ACHN (cell line): ENCODE data around the gene SEMA5B.

Source experiments
- DNase-seq: peaks from one replicate; pipeline ENCODE4 v3.0.0-alpha.2; 2015
- in situ Hi-C: cut with HindIII; loops from 2 replicates; pipeline ENCODE4 v1.10.0; 2017; ENCODE audit warnings: low sequenced_read_pairs, low pct_ligation_motif_present, low pct_unique_long_range_greater_than_20kb

Gene SEMA5B

DNA sequence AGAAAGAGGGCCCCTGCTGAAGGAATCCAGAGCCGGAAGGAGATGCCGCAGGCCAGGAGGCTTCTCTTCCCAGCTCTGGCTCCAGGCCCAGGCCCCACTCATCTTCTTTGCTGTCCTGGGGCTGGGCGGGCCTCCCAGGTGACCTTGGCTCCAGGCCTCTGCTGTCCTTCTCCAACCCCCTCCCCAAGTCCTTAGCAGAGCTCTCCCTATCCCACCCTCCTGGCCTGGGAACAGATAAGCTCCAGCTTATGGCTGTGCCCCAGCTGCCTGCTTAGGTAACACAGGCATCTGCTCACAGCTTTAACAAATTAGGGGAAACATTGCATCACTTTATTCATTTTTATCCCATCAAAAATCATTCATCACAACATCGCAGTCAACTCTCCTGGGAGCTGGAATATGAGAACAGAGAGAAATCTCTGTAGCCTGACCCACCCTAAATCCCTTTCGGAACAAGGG is 86.9 kb downstream of the SEMA5B start:
- in situ Hi-C loops: no loop called here
- no peak for DNase-seq

DNA sequence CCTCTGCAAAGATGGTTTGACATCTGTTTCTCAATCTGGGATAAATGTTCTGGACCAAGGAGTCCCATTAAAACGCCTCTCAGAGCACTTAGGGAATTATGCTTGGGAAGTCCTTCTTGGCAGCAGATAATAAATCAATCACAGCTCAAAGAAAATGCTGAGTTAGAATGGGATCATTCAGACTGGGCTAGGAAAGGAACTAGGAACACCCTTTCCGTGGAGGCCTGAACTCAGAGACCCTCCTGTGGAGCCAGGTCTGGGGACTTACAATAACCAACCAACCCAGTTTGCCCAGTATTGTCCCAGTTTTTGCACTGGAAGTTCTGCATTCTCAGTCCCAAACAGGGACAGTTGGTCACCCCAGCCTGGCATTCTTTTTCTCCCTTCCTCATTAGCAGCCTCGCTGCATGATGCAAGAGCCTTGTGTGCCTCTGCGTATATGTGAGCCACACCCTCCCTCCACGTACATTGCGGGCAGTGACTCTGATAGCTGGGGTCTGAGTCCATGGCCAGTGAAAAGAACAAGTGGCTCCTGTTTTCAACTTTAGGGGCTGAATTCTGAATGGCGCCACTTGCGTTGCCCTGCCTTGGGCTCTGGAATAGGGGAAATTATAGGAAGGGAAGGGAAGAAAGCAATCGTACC is 88.7 kb downstream of the SEMA5B start:
- in situ Hi-C loops: no loop called here
- no peak for DNase-seq

DNA sequence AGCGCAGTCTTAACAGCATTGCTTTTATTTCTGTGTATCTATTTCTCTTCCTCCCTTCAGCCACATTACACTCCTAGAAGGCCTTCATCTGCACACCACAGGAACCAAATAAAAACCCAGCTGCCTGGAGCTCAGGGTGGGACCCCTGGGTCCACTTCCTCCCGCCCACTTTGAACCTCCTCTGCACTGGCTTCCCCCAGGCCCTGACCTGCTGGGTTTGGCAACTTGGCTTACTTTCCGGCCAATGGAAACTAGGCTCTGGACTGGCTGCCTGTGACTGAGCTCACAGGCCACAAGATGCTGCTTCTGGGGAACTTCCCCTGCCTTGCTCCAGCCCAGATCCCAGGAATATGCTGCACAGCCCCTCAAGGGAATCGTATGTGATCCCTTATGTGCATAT is 89.8 kb downstream of the SEMA5B start:
- in situ Hi-C loops: no loop called here

DNA sequence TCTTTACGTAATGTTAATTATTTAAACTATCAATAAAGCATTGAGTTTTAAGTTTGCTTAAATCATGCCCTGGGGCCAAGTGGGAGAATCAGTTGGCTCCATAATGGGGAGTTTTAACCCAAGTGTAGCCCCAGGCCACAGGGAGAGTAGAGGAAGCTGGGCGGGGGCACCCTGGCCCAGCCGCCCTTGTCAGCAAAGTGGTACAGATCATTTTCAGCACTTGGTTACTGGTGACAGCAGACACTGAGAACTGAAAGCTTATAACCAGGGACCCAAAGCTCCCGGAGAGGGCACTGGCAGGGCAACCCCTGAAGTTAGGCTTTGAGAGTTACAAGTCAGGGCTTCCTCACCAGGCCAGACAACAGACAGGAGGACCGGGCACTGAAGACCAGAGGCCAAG is 90.6 kb downstream of the SEMA5B start:
- no peak for DNase-seq
- in situ Hi-C loops: no loop called here

More for the DNA sequence above, 89.8 kb downstream of the SEMA5B start:
- no peak for DNase-seq

DNA sequence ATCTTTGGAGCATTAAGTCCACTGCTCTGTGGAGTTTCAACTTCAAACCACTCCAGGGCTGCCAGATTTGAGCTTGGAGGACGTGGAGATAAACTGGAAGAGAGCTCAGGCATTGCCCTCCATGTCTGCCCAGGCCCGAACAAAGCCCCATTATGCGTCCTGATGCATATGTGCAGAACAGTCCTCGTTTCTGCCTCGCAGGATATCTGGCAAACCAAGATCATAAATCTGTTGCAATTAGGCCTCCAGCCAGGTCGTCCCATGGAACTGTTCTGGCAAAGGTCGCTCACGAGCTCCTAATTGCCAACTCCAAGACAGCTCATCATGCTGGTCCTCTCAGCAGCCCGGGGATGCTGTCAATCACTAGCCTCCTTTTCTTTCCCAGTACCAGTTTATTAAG is 91.2 kb downstream of the SEMA5B start:
- no peak for DNase-seq

DNA sequence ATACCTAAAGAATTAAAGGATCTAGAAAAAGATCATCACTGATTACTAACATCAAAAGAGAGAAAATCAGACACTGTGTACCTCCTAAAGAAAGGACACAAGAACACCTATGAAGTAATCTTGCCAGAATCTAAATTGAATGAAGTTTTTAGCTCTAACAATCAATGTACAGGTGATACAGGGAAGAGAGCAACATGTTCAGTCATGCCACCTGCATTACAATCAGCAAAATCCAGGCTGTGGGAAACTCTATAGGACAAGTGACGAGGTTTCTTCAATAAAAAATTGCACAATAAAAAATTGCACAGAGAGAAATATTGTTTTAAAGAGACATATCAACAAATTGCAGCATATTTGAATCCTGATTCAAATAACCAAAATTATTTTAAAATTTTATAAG is 93.3 kb downstream of the SEMA5B start:
- in situ Hi-C loops: no loop called here
- DNase-seq: no peak

More for the DNA sequence above, 91.2 kb downstream of the SEMA5B start:
- in situ Hi-C loops: no loop called here

DNA sequence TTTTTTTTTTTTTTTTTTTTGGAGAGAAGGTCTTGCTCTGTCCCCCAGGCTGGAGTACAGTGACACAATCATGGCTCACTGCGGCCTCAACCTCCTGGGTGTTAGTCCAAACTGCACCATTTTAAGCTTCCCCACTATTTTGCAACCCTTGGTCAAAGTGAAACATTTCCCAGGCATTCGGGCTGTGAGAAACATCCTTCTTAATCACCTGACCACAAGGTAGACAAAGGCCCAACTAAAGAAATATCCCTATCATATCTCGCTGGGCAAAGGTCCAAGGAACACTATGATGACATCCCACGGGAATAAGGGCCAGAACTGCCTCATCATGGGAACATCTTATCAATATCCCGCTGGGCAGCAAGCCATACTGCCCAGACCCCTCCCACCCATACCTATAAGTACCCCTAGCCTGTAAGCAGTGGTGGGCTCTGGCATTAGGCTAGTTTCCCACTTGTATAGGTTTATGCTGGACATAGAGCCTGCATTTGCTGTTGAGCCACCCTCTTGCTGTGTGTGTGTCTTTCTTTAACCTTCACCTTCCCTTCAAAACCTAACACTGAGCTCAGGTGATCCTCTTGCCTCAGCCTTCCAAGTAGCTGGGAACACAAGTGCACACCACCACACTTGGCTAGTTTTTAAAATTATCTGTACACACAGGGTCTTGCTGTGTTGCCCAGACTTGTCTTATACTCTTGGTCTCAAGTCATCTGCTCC is 95.2 kb downstream of the SEMA5B start:
- DNase-seq: no peak
- in situ Hi-C loops: no loop called here

DNA sequence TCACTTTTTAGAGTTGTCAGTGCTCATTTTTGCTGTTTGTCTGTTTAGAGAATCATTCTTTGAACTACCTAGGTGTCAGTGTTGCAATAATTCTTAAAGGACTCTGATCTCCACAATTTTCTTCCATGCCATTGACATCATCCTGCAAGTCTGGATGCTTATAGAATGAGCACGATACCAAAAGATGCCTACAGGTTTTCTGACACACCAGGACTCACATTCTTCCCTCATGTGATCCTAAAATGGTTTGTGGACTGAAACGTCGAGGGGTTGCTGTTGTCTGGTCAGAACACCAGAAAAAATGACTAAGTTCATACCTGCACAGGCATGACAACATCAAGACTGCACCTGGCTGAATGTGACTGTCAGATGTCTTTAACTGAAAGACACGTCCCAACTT is 95.9 kb downstream of the SEMA5B start:
- no peak for DNase-seq

DNA sequence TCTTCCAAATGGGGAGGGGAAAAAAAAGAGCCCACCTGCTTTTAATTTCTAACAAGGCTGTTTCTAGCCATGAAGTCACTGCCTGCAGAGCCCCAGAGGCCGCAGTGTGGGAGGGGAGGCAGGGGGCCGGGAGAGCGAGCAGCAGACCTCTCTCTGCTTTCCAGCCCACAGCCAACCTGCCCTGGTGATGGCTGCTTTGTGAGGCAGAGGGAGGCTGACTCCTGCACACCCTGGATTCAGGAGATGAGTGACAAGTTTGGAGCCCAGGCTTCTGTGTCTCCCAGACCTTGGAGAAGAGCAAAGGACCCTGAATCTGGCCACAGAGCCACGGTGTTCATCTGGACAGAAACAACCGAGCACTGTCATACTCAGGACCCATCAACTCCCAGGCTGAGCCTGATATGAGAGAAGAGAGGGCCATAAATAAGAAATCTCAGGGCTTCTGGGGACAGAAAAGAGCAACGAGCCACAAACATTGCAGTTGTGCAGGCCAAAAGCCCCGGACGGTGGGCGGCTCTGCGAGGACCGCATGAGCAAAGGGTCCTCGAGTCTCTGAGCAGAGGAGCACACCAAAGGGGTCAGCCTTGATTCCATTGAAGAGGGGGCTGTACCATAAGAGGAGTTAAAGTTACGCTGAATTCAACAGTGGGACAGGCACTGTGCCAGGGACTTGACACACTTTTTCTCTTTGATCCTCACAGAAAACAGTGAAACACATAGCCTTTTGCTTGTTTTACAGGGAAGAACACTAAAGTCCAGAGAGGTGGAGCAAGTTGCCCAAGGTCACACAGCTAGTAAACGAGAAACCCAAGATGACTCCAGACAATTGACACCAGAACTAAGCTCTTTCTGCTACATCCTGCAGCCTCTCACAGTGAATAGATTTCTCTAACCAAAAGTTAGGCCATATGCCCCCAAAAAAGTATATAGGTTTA is 97.2 kb downstream of the SEMA5B start:
- in situ Hi-C loops: no loop called here
- no peak for DNase-seq

More for the DNA sequence above, 95.9 kb downstream of the SEMA5B start:
- in situ Hi-C loops: no loop called here

DNA sequence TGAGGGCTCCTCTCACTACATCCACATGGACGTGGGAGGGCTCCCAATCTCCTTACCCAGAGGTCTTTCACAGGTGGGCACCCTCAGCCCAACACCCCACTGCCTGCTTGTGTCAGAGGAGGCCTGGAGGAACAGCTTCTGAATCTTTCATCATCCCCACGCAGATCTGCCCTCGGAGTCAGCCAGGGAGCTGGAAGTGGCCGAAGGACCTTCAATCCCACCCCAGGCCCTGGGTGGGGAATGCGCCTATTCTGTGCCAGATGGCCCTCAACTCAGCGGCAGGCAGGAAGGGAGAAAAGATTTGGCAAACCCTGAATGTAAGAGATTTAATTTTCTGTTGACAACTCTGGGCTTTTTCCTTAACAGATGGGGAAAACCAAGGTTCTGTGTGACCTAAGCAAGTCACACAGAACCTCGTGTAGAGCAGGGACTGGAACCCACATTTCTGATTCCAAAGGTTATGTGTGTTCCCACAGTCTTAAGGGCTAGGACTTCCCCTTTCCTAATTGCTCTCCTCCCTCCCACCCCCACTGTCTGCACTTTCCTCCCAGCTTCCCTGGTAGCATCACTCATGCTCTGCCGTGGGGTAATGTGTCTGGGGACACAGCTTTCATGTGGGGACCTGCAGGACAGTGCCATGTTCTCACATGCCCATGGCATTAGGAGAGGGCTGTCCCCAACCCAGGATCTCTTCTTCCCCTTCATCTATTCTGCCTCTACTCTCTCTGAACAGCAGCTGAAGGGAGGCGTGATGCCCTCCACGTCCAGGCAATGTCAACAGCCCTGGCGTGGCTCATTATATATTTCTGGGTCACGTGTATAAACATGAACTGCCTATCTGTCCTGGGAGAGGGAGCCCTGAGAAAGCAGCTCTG is 98.1 kb downstream of the SEMA5B start:
- no peak for DNase-seq
- in situ Hi-C loops: no loop called here

DNA sequence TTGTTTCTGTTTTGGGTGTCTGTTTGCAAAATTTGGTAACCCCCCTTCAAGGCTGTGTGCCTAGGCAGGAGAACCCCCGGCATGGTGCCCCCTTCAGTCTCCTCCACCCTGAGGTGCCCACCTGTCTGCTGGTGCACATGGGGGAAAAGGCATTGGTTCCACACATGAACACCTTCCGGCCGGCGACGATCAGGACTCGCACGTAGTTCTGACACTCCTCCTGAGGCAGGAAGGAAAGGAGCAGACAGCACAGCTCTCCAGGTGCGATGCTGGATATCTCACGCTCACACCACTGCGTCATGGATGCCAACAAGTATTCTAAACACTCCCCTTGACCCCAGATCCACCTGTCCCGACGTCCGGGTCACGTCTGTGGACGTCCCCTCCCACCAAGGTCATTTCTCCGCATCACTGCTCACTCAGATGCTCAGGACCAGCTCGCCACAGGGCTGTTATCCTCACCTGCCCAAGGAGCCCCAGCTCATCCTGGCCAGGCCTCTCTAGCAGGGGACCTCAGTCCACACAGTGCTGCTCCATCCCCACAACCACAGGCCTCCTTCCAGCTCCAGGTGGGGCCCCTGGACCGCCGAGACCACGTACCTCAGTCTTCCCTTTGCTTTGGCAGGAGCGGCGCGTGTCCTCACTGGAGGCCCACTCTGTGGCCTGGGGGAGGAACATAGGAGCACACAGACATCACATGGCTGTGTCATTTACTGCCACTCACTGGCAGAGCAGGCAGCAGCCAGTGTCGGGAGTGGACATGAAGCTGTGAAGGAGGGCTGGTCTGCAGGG is 99.0 kb downstream of the SEMA5B start:
- no peak for DNase-seq
- in situ Hi-C loops: no loop called here

DNA sequence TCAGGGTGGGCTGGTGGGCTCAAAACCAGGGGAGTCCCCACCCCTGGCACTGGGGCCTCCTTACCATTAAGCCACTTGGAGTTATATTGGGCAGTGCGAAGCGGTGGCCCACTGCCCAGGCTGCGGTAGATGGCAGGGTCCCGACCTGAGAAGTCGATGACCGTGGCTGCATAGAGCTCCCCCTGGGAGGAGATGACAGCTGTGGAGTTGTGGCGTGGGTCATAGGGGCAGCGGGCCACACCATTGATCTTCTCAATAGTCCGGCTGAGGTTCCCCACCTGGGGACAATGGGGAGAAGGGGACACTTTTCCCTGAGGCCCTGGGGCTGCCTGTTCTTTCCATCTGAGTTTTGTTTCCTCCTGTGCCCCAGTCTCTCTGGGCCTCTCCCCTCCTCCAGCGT is 99.8 kb downstream of the SEMA5B start:
- in situ Hi-C loops: no loop called here
- DNase-seq: no peak

DNA sequence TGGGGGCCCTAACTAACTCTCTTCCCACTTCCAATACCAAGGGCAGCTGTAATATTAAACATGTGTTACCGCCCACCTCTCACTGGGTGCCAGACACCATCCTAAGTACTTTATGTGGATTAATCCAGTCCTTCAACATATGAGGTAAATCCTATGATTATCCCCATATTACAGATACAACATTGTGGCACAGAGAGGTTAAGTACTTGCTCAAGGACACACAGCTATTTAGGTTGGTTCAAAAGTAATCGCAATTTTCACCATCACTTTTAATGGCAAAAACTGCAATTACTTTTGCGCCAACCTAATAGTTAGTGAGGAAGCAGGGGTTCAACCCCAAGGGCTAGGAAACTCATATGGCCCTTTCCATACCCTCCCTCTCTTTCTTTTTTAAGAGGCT is 100.8 kb downstream of the SEMA5B start:
- in situ Hi-C loops: no loop called here
- no peak for DNase-seq

DNA sequence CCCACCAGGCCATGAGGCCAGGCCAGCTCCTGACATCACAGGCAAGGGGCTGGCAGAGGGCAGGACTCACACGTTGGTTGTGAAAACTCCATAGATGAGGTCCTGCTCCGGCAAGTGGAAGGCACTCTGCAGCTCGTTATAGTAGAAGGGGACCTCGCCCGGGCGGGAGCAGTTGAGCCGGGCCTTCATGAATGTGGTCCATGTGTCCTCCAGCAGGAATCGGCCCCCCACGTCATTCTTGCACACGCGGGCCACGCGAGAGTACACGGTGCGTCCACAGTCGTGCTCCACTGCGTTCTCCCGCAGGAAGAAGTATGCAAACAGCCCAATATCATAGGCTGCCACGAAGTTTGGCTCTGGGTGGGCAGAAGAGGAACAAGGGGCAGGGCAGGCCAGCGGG is 101.2 kb downstream of the SEMA5B start:
- no peak for DNase-seq
- in situ Hi-C loops: no loop called here

DNA sequence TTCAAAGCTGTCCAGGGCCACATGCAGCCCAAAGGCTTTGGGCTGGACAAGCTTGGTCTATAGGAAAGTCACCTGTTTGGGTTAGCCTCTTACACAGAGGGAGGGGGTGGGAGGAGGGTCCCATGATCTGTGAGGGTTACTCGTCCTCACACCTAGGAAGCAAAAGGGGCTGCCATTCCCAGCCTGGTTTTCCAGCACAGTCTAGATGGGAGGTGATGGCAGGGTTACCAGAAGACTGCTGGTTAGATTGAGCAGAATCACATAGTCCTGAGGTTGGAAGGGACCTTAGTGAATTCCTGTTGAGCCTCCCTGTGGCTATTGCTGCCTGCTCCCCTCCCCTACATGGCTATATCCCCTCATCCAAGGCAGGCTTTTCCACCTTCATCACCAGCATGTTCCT is 101.8 kb downstream of the SEMA5B start:
- no peak for DNase-seq
- in situ Hi-C loops: no loop called here

DNA sequence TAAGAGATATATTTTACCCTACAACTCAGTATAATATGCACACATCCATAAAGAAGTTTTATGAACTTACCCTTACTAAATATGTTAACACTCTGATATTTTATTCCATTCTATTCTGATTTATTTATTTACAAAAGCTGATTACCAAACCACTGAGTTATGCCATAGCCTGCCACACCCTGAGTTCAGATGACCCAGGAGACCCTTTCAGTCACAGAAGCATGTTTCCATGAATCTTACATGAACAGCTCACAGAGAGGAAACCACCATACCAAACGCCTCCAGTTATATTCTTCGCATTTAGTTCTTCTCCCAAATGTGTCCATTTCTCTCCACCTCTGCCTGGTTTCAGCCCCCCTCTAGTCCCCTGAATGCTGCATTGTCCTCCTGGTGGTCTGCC is 103.5 kb downstream of the SEMA5B start:
- in situ Hi-C loops: no loop called here
- DNase-seq: no peak

DNA sequence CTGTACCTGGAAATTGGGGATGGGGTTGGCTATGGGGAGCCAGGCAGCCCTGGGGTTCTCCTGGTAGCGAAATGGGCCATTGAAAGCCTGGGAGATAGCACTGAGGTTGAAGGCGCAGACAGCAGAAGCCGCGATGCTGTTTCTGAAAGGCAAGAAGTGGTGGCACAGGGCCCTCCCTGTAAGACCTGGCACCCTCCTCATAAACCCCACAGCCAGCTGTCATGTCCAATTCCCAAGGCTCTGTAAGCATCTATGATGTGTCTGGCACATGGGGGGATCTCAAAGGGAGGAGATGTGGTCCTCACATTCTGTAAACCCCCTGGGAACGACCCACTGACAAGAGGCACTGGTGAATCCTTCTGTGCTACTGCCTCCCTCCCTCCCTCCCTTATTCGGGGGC is 104.0 kb downstream of the SEMA5B start:
- in situ Hi-C loops: no loop called here
- no peak for DNase-seq
